ENCODE data around the gene GXYLT1.
"Not testable (repeated sequence)": the region's sequence is repeated elsewhere in the genome, so short reads cannot be mapped to it uniquely, and the experiment has no call there.

Gene GXYLT1

GRCh38 chr12:42144158-42144407, 591 bp downstream of the GXYLT1 start:
- no peak for DNase-seq (ENCODE audit: low read depth)

- no peak for DNase-seq (ENCODE audit: low read depth)
These were observed 1.1 kb downstream of the GXYLT1 start for GRCh38 chr12:42143452-42144157.

- no peak for DNase-seq (ENCODE audit: low read depth)
These were observed 2.6 kb downstream of the GXYLT1 start for GRCh38 chr12:42141981-42142606.

- DNase-seq (ENCODE audit: low read depth): no peak
These were observed 3.8 kb downstream of the GXYLT1 start for GRCh38 chr12:42140901-42141300.

- DNase-seq (ENCODE audit: low read depth): no peak
These were observed 9.3 kb downstream of the GXYLT1 start for GRCh38 chr12:42135259-42135814.

- no peak for DNase-seq (ENCODE audit: low read depth)
These were observed 13.8 kb downstream of the GXYLT1 start for GRCh38 chr12:42130672-42131402.

- no peak for DNase-seq (ENCODE audit: low read depth)
These were observed 15.0 kb downstream of the GXYLT1 start for GRCh38 chr12:42129595-42130204.

- DNase-seq (ENCODE audit: low read depth): no peak
These were observed 15.8 kb downstream of the GXYLT1 start for GRCh38 chr12:42128888-42129287.

- DNase-seq (ENCODE audit: low read depth): no peak
These were observed 16.3 kb downstream of the GXYLT1 start for GRCh38 chr12:42128327-42128726.

- no peak for DNase-seq (ENCODE audit: low read depth)
These were observed 17.7 kb downstream of the GXYLT1 start for GRCh38 chr12:42126963-42127362.

- DNase-seq (ENCODE audit: low read depth): no peak
These were observed 19.3 kb downstream of the GXYLT1 start for GRCh38 chr12:42125388-42125767.

GRCh38 chr12:42124764-42125387, 19.8 kb downstream of the GXYLT1 start:
- DNase-seq (ENCODE audit: low read depth): no peak

GRCh38 chr12:42119085-42119633, 25.5 kb downstream of the GXYLT1 start:
- DNase-seq (ENCODE audit: low read depth): no peak

- DNase-seq (ENCODE audit: low read depth): no peak
These were observed 26.4 kb downstream of the GXYLT1 start for GRCh38 chr12:42118136-42118879.

GRCh38 chr12:42109031-42109430, 35.6 kb downstream of the GXYLT1 start:
- no peak for DNase-seq (ENCODE audit: low read depth)

- DNase-seq (ENCODE audit: low read depth): not testable (repeated sequence)
These were observed 37.9 kb downstream of the GXYLT1 start for GRCh38 chr12:42106791-42107190.

GRCh38 chr12:42104784-42105183, 39.9 kb downstream of the GXYLT1 start:
- no peak for DNase-seq (ENCODE audit: low read depth)

GRCh38 chr12:42104087-42104486, 40.6 kb downstream of the GXYLT1 start:
- DNase-seq (ENCODE audit: low read depth): no peak

GRCh38 chr12:42103155-42103554, 41.5 kb downstream of the GXYLT1 start:
- no peak for DNase-seq (ENCODE audit: low read depth)

- no peak for DNase-seq (ENCODE audit: low read depth)
These were observed 42.0 kb downstream of the GXYLT1 start for GRCh38 chr12:42102720-42103119.

- DNase-seq (ENCODE audit: low read depth): no peak
These were observed 45.2 kb downstream of the GXYLT1 start for GRCh38 chr12:42099433-42099832.

All from CMK (cell line).